Uterus (tissue), 4 donors: ENCODE results near the gene KLHL28. TPM values are rescaled to one million over a fixed set of nuclear protein-coding genes. Genes with fewer than 3 reads are reported as not detected.

Experiments used
- DNase-seq, 2 donors: peaks; one replicate each; pipeline ENCODE4 v3.0.0-alpha.2; 2019 to 2020
- H3K27ac ChIP-seq, 2 donors: fragments of 200-600 bp; sonication (generic); 1 replicate in 1 of 2; 2 replicates in 1 of 2; pipeline ENCODE4 v1.5.1; 2016 to 2018
- H3K27me3 ChIP-seq, 2 donors: fragments of 200-600 bp; sonication (generic); one replicate each; pipeline ENCODE4 v1.5.1; 2018 to 2019; ENCODE audit warnings: control low read depth in 1 of 2
- H3K36me3 ChIP-seq, 2 donors: fragments of 200-600 bp; sonication (generic); one replicate each; pipeline ENCODE4 v1.5.1; 2019; ENCODE audit warnings: control low read depth in 1 of 2
- H3K4me1 ChIP-seq, 2 donors: fragments of 200-600 bp; sonication (generic); one replicate each; pipeline ENCODE4 v1.5.1; 2018 to 2019; ENCODE audit warnings: control low read depth in 1 of 2
- H3K4me3 ChIP-seq, 2 donors: fragments of 200-600 bp; sonication (generic); 1 replicate in 1 of 2; 2 replicates in 1 of 2; pipeline ENCODE4 v1.5.1; 2018 to 2019; ENCODE audit warnings: mild to moderate bottlenecking in 1 of 2
- H3K9me3 ChIP-seq, 2 donors: fragments of 200-600 bp; sonication (generic); one replicate each; pipeline ENCODE4 v1.5.1; 2019; ENCODE audit warnings: control low read depth in 1 of 2
- CTCF ChIP-seq, 4 experiments: fragments of 200-600 bp in 2 of 4; fragments of 450-650 bp in 2 of 4; sonication (generic) in 2 of 4; IDR thresholded peaks; one replicate each; pipeline ENCODE4 v1.5.1; 2016 to 2019; ENCODE audit warnings: antibody characterized with exemption in 4 of 4, mild to moderate bottlenecking in 2 of 4, moderate library complexity in 1 of 4
- POLR2A ChIP-seq, 2 donors: fragments of 450-650 bp; IDR thresholded peaks; one replicate each; pipeline ENCODE4 v1.6.1; 2016; ENCODE audit warnings: antibody characterized with exemption in 2 of 2, mild to moderate bottlenecking in 1 of 2, moderate library complexity in 1 of 2
- intact Hi-C: fragments of 100-400 bp; cut with DNase I; formaldehyde crosslinking; loops from one replicate; pipeline ENCODE4 v1.15.1; 2023; ENCODE audit warnings: low total_unique reads
- total RNA-seq, 4 donors: library from RNA; depleted of rRNA in 3 of 4; stranded (reverse); fragments of >200 nt in 3 of 4; gene quantifications; one replicate each; pipeline versions ENCODE4 v1.1.0 to v1.2.4, GENCODE V29; 2014 to 2023
- donor health status: DM: yes; HTN: yes; CAD: no.

KLHL28 gene
- total RNA-seq, 4 donors from 2014 or later, result 3.6 to 40.2 (median 16.0) TPM

- Histone ChIP-seq H3K4me1 (peaks cover 3 to 10% of the 10 kb centered on the region in 2 donors), H3K36me3 (no peaks in the 10 kb centered on the region), H3K27me3 (no peaks in the 10 kb centered on the region), H3K9me3 (no peaks in the 10 kb centered on the region), H3K4me3 (peak overlapping the region in 1 of 2 donors; percentile 66), H3K27ac (peak overlapping the region in 1 of 2 donors; percentile 86)
- intact Hi-C loops, result loop anchor here (10.0 kb wide), 1 partner anchor 65 kb away; a partner anchor contains a TSS
- no peak for TF ChIP-seq CTCF (IDR thresholded peaks at IDR 0.05)
- TF ChIP-seq POLR2A (IDR thresholded peaks at IDR 0.05), result no peak
- no peak for DNase-seq
Observed at GRCh38 chr14:44960146-44960545, 1.6 kb downstream of the KLHL28 start.

GRCh38 chr14:44959538-44959937 is 2.2 kb downstream of the KLHL28 start:
- Histone ChIP-seq H3K9me3 (no peaks in the 10 kb centered on the region), H3K27me3 (no peaks in the 10 kb centered on the region), H3K36me3 (no peaks in the 10 kb centered on the region), H3K4me3 (peak overlapping the region in 1 of 2 donors; percentile 66), H3K27ac (no peak overlapping the region), H3K4me1 (peaks cover 3 to 10% of the 10 kb centered on the region in 2 donors)
- no peak for DNase-seq
- TF ChIP-seq CTCF (IDR thresholded peaks at IDR 0.05), result no peak
- intact Hi-C loops, result no loop called here

- TF ChIP-seq POLR2A (IDR thresholded peaks at IDR 0.05) (no peak), CTCF (IDR thresholded peaks at IDR 0.05) (no peak)
- no peaks in the 10 kb centered on the region for H3K27me3 ChIP-seq
- peaks cover 3 to 10% of the 10 kb centered on the region in 2 donors for H3K4me1 ChIP-seq
Observed at GRCh38 chr14:44956866-44957265, 4.9 kb downstream of the KLHL28 start.

GRCh38 chr14:44955528-44955927 is 6.2 kb downstream of the KLHL28 start:
- no peak overlapping the region for H3K4me3 ChIP-seq
- H3K4me1 ChIP-seq, result peaks cover 3 to 10% of the 10 kb centered on the region in 2 donors
- no peaks in the 10 kb centered on the region for H3K9me3 ChIP-seq
- TF ChIP-seq POLR2A (IDR thresholded peaks at IDR 0.05) (no peak), CTCF (IDR thresholded peaks at IDR 0.05) (no peak)
- intact Hi-C loops, result no loop called here
- no peaks in the 10 kb centered on the region for H3K36me3 ChIP-seq
- DNase-seq, result no peak
- H3K27me3 ChIP-seq, result no peaks in the 10 kb centered on the region
- H3K27ac ChIP-seq, result no peak overlapping the region

More at GRCh38 chr14:44956866-44957265, 4.9 kb downstream of the KLHL28 start:
- no peak overlapping the region for H3K4me3 ChIP-seq
- no peak overlapping the region for H3K27ac ChIP-seq
- DNase-seq, result no peak
- intact Hi-C loops, result no loop called here
- no peaks in the 10 kb centered on the region for H3K9me3 ChIP-seq
- no peaks in the 10 kb centered on the region for H3K36me3 ChIP-seq

- H3K4me3 ChIP-seq, result no peak overlapping the region
- H3K36me3 ChIP-seq, result no peaks in the 10 kb centered on the region
- H3K27ac ChIP-seq, result no peak overlapping the region
- TF ChIP-seq POLR2A (IDR thresholded peaks at IDR 0.05) (no peak), CTCF (IDR thresholded peaks at IDR 0.05) (no peak)
- no peaks in the 10 kb centered on the region for H3K9me3 ChIP-seq
- H3K4me1 ChIP-seq, result peaks cover 2 to 3% of the 10 kb centered on the region in 2 donors
- no peaks in the 10 kb centered on the region for H3K27me3 ChIP-seq
- DNase-seq, result no peak
- intact Hi-C loops, result no loop called here
Observed at GRCh38 chr14:44954750-44955149, 7.0 kb downstream of the KLHL28 start.
